ENCODE data around the gene PTPRM. TPM values are rescaled to one million over a fixed set of nuclear protein-coding genes. Genes with fewer than 3 reads are reported as not detected.

PTPRM gene
- polyA plus RNA-seq, 1 donor from 2014 or later = 126 TPM

DNA sequence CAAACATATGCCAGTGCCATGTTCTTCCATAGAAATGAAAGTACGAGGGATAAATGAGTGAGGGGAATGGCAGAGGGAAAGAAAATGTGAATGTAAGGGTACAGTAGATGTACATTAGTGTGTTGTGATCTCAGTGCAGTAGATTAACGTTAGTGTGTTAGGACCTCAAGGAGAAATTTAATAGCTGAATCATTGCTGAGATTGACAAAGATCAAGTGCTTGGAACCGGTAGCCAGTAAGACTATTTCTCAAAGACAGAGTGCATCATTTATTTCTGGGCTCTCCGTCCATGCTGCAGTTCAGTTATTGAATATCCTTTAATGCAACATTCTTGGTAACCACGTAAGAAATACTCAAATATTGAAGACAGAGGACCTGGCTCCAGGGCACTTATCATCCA lies 246.0 kb downstream of the PTPRM start:
- Histone ChIP-seq H3K27ac (ENCODE audit: low read length) (no peak overlapping the region), H3K9ac (ENCODE audit: low read length) (no peak overlapping the region), H4K20me1 (ENCODE audit: insufficient read depth) (no peaks in the 10 kb centered on the region), H2AFZ (ENCODE audit: low read depth, low read length) (no peak overlapping the region), H3K36me3 (ENCODE audit: insufficient read depth, low read length) (no peaks in the 10 kb centered on the region), H3F3A (ENCODE audit: insufficient read depth, low read length, poor library complexity, severe bottlenecking) (no peaks in the 10 kb centered on the region), H3K79me2 (replicated peaks; ENCODE audit: insufficient read depth, low read length) (no peaks in the 10 kb centered on the region), H3K9me2 (ENCODE audit: insufficient read depth, low read length) (no peaks in the 10 kb centered on the region), H3K9me3 (ENCODE audit: low read length) (no peaks in the 10 kb centered on the region), H3K4me2 (ENCODE audit: low read length) (no peak overlapping the region), H3K27me3 (ENCODE audit: insufficient read depth, low read depth, low read length) (peaks cover 3% of the 10 kb centered on the region), H3K4me3 (ENCODE audit: low read length) (no peak overlapping the region)
- TF ChIP-seq, protein P1, sequence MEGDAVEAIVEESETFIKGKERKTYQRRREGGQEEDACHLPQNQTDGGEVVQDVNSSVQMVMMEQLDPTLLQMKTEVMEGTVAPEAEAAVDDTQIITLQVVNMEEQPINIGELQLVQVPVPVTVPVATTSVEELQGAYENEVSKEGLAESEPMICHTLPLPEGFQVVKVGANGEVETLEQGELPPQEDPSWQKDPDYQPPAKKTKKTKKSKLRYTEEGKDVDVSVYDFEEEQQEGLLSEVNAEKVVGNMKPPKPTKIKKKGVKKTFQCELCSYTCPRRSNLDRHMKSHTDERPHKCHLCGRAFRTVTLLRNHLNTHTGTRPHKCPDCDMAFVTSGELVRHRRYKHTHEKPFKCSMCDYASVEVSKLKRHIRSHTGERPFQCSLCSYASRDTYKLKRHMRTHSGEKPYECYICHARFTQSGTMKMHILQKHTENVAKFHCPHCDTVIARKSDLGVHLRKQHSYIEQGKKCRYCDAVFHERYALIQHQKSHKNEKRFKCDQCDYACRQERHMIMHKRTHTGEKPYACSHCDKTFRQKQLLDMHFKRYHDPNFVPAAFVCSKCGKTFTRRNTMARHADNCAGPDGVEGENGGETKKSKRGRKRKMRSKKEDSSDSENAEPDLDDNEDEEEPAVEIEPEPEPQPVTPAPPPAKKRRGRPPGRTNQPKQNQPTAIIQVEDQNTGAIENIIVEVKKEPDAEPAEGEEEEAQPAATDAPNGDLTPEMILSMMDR (IDR thresholded peaks at IDR 0.05; ENCODE audit: poor library complexity, severe bottlenecking) = no peak
- TF ChIP-seq TAF1 (IDR thresholded peaks at IDR 0.05; ENCODE audit: low read depth) (no peak), RAD21 (conservative IDR thresholded peaks at IDR 0.05) (no peak), SMC3 (conservative IDR thresholded peaks at IDR 0.05; ENCODE audit: poor library complexity) (no peak), EP300 (conservative IDR thresholded peaks at IDR 0.05; ENCODE audit: poor library complexity, severe bottlenecking) (no peak), MXI1 (conservative IDR thresholded peaks at IDR 0.05; ENCODE audit: poor library complexity, severe bottlenecking) (no peak), POLR2AphosphoS5 (IDR thresholded peaks at IDR 0.05) (no peak), EZH2 (IDR thresholded peaks at IDR 0.05; ENCODE audit: borderline replicate concordance, insufficient read depth, low read length, poor library complexity, severe bottlenecking) (no peak)
- TF ChIP-seq, protein P2, sequence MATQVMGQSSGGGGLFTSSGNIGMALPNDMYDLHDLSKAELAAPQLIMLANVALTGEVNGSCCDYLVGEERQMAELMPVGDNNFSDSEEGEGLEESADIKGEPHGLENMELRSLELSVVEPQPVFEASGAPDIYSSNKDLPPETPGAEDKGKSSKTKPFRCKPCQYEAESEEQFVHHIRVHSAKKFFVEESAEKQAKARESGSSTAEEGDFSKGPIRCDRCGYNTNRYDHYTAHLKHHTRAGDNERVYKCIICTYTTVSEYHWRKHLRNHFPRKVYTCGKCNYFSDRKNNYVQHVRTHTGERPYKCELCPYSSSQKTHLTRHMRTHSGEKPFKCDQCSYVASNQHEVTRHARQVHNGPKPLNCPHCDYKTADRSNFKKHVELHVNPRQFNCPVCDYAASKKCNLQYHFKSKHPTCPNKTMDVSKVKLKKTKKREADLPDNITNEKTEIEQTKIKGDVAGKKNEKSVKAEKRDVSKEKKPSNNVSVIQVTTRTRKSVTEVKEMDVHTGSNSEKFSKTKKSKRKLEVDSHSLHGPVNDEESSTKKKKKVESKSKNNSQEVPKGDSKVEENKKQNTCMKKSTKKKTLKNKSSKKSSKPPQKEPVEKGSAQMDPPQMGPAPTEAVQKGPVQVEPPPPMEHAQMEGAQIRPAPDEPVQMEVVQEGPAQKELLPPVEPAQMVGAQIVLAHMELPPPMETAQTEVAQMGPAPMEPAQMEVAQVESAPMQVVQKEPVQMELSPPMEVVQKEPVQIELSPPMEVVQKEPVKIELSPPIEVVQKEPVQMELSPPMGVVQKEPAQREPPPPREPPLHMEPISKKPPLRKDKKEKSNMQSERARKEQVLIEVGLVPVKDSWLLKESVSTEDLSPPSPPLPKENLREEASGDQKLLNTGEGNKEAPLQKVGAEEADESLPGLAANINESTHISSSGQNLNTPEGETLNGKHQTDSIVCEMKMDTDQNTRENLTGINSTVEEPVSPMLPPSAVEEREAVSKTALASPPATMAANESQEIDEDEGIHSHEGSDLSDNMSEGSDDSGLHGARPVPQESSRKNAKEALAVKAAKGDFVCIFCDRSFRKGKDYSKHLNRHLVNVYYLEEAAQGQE (IDR thresholded peaks at IDR 0.05; ENCODE audit: borderline replicate concordance) = no peak

DNA sequence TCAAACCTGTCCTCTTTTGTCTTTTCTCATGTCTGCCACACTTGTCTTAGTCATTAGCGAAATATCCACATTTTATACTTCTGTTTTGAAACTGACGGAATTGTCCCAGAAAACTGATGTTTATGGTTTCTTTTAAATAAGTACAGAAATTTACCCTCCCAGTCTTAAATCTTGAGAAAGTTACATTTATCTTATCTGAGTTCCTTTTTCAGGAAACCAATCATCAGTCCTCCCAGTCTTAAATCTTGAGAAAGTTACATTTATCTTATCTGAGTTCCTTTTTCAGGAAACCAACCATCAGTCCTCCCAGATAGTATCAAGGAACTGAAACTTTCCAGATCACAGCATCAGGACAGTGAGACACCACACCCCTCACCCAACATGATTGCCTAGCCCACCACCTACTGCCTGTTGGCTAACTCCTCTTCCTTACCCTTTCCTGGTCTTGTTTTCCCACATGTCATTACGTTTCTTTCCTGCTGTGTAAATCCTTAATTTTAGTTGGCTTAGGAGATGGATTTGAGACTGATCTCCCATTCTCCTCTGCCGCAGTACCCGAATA lies 247.7 kb downstream of the PTPRM start:
- Histone ChIP-seq H3K4me2 (ENCODE audit: low read length) (no peak overlapping the region), H3K79me2 (replicated peaks; ENCODE audit: insufficient read depth, low read length) (no peaks in the 10 kb centered on the region), H3K9ac (ENCODE audit: low read length) (no peak overlapping the region), H3K4me3 (ENCODE audit: low read length) (no peak overlapping the region), H3K27ac (ENCODE audit: low read length) (no peak overlapping the region), H3K9me2 (ENCODE audit: insufficient read depth, low read length) (no peaks in the 10 kb centered on the region), H3K27me3 (ENCODE audit: insufficient read depth, low read depth, low read length) (peaks cover 3% of the 10 kb centered on the region), H3K9me3 (ENCODE audit: low read length) (no peaks in the 10 kb centered on the region), H3F3A (ENCODE audit: insufficient read depth, low read length, poor library complexity, severe bottlenecking) (no peaks in the 10 kb centered on the region), H3K36me3 (ENCODE audit: insufficient read depth, low read length) (no peaks in the 10 kb centered on the region), H4K20me1 (ENCODE audit: insufficient read depth) (no peaks in the 10 kb centered on the region), H2AFZ (ENCODE audit: low read depth, low read length) (no peak overlapping the region)
- TF ChIP-seq, protein P1 (IDR thresholded peaks at IDR 0.05; ENCODE audit: poor library complexity, severe bottlenecking) = no peak
- TF ChIP-seq POLR2AphosphoS5 (IDR thresholded peaks at IDR 0.05) = no peak
- no peak for TF ChIP-seq SMC3 (conservative IDR thresholded peaks at IDR 0.05; ENCODE audit: poor library complexity)
- no peak for TF ChIP-seq TAF1 (IDR thresholded peaks at IDR 0.05; ENCODE audit: low read depth)
- no peak for TF ChIP-seq RAD21 (conservative IDR thresholded peaks at IDR 0.05)
- TF ChIP-seq MXI1 (conservative IDR thresholded peaks at IDR 0.05; ENCODE audit: poor library complexity, severe bottlenecking) = no peak
- TF ChIP-seq, protein P2 (IDR thresholded peaks at IDR 0.05; ENCODE audit: borderline replicate concordance) = no peak
- no peak for TF ChIP-seq EP300 (conservative IDR thresholded peaks at IDR 0.05; ENCODE audit: poor library complexity, severe bottlenecking)
- TF ChIP-seq EZH2 (IDR thresholded peaks at IDR 0.05; ENCODE audit: borderline replicate concordance, insufficient read depth, low read length, poor library complexity, severe bottlenecking) = no peak
